Measurements from ENCODE around the gene GATD1. TPM values are rescaled to one million over a fixed set of nuclear protein-coding genes. Genes with fewer than 3 reads are reported as not detected.

The GATD1 gene
- total and polyA plus RNA-seq, 9 of the 15 experiments (the other 6 are each of a cell fraction or from before 2014, with no cell fraction given): 2.8 to 144 (median 36.9) TPM

- TF ChIP-seq MYC (IDR thresholded peaks at IDR 0.05; ENCODE audit: low read depth, low read length) (no peak; the same call in 1 of the 2 replicates), MYC (CRISPR knock-in tag; IDR thresholded peaks at IDR 0.05; ENCODE audit: borderline replicate concordance, low read depth) (no peak), SMARCB1 (IDR thresholded peaks at IDR 0.05; ENCODE audit: insufficient read length, low read depth) (no peak), MIER1 (IDR thresholded peaks at IDR 0.05; ENCODE audit: low read depth) (no peak), PTTG1 (tag; IDR thresholded peaks at IDR 0.05; ENCODE audit: low read depth) (no peak), ZNF282 (CRISPR knock-in tag; IDR thresholded peaks at IDR 0.05) (0 out of 2 replicates have a peak, but pooled peaks have one; percentile 25), ZKSCAN3 (CRISPR knock-in tag; IDR thresholded peaks at IDR 0.05) (no peak), ESRRA (IDR thresholded peaks at IDR 0.05; ENCODE audit: borderline replicate concordance, low read depth) (peak; percentile 30; the same call in 1 of the 2 replicates), YY1 (IDR thresholded peaks at IDR 0.05; ENCODE audit: borderline replicate concordance in 1 of 3, control insufficient read depth in 1 of 3, extremely low read depth in 1 of 3, insufficient read depth in 3 of 3, insufficient read length in 1 of 3, insufficient replicate concordance in 2 of 3, low read depth in 1 of 3, low read length in 2 of 3) (no peak), TEAD2 (tag; IDR thresholded peaks at IDR 0.05) (no peak), RAD51 (IDR thresholded peaks at IDR 0.05; ENCODE audit: borderline replicate concordance, low read depth) (no peak), ZFPM2 (CRISPR knock-in tag; IDR thresholded peaks at IDR 0.05) (no peak)
- TF ChIP-seq, protein P1, sequence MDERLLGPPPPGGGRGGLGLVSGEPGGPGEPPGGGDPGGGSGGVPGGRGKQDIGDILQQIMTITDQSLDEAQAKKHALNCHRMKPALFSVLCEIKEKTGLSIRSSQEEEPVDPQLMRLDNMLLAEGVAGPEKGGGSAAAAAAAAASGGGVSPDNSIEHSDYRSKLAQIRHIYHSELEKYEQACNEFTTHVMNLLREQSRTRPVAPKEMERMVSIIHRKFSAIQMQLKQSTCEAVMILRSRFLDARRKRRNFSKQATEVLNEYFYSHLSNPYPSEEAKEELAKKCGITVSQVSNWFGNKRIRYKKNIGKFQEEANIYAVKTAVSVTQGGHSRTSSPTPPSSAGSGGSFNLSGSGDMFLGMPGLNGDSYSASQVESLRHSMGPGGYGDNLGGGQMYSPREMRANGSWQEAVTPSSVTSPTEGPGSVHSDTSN (CRISPR knock-in tag; IDR thresholded peaks at IDR 0.05; ENCODE audit: low read depth): no peak
- TF ChIP-seq, protein P1 (tag; conservative IDR thresholded peaks at IDR 0.05; ENCODE audit: low read depth): no peak
- TF ChIP-seq, protein P2, sequence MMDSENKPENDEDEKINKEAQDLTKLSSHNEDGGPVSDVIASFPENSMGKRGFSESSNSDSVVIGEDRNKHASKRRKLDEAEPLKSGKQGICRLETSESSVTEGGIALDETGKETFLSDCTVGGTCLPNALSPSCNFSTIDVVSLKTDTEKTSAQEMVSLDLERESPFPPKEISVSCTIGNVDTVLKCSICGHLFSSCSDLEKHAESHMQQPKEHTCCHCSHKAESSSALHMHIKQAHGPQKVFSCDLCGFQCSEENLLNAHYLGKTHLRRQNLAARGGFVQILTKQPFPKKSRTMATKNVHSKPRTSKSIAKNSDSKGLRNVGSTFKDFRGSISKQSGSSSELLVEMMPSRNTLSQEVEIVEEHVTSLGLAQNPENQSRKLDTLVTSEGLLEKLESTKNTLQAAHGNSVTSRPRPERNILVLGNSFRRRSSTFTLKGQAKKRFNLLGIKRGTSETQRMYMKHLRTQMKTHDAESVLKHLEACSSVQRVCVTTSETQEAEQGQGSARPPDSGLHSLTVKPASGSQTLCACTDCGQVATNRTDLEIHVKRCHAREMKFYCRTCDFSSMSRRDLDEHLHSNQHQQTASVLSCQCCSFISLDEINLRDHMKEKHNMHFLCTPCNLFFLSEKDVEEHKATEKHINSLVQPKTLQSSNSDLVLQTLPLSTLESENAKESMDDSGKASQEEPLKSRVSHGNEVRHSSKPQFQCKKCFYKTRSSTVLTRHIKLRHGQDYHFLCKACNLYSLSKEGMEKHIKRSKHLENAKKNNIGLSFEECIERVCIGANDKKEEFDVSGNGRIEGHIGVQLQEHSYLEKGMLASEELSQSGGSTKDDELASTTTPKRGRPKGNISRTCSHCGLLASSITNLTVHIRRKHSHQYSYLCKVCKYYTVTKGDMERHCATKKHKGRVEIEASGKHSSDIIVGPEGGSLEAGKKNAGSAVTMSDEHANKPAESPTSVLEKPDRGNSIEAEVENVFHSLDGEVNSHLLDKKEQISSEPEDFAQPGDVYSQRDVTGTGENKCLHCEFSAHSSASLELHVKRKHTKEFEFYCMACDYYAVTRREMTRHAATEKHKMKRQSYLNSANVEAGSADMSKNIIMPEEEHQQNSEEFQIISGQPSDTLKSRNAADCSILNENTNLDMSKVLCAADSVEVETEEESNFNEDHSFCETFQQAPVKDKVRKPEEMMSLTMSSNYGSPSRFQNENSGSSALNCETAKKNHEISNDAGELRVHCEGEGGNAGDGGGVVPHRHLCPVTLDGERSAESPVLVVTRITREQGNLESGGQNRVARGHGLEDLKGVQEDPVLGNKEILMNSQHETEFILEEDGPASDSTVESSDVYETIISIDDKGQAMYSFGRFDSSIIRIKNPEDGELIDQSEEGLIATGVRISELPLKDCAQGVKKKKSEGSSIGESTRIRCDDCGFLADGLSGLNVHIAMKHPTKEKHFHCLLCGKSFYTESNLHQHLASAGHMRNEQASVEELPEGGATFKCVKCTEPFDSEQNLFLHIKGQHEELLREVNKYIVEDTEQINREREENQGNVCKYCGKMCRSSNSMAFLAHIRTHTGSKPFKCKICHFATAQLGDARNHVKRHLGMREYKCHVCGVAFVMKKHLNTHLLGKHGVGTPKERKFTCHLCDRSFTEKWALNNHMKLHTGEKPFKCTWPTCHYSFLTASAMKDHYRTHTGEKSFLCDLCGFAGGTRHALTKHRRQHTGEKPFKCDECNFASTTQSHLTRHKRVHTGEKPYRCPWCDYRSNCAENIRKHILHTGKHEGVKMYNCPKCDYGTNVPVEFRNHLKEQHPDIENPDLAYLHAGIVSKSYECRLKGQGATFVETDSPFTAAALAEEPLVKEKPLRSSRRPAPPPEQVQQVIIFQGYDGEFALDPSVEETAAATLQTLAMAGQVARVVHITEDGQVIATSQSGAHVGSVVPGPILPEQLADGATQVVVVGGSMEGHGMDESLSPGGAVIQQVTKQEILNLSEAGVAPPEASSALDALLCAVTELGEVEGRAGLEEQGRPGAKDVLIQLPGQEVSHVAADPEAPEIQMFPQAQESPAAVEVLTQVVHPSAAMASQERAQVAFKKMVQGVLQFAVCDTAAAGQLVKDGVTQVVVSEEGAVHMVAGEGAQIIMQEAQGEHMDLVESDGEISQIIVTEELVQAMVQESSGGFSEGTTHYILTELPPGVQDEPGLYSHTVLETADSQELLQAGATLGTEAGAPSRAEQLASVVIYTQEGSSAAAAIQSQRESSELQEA (IDR thresholded peaks at IDR 0.05; ENCODE audit: low read depth): no peak
Observed at GRCh38 chr11:747158-748006, 29.9 kb downstream of the GATD1 start, which contains the start of gene TALDO1 (continued).

Measured in K562 (cell line).